ENCODE results near the gene TENT4A.

- no peak for TF ChIP-seq CTCF (IDR thresholded peaks at IDR 0.05)
- TF ChIP-seq POLR2A (IDR thresholded peaks at IDR 0.05) = no peak
Observed at GRCh38 chr5:6791031-6791430, 77.8 kb downstream of the TENT4A start.
